ENCODE results near the gene SQSTM1.

SQSTM1 gene

DNA sequence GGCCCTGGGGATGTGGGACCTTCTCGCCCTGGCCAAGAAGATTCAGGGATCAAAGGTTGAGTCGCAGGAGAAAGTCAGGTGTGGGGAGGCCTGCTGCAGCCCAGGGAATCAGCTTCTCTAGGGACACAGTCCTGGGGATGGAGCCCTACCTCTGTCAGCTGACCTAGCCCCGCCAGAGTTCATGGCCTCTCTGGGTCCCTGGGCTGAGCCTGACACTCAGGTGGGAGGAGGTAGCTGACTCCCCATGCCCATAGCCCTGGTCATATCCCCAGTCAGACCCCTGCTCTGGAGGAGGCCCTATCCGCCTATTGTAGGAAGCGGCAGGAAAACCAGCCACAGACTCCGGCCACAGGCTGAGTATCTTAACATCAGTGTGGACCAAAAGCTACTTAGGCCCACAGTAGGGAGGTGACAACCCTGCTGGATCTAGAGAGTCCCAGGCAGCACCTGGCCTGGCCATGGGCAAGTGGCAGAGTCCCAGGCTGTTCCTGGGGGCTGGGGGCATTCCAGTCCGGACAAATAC, 52.9 kb downstream of the SQSTM1 start:
- TF ChIP-seq, protein P1, sequence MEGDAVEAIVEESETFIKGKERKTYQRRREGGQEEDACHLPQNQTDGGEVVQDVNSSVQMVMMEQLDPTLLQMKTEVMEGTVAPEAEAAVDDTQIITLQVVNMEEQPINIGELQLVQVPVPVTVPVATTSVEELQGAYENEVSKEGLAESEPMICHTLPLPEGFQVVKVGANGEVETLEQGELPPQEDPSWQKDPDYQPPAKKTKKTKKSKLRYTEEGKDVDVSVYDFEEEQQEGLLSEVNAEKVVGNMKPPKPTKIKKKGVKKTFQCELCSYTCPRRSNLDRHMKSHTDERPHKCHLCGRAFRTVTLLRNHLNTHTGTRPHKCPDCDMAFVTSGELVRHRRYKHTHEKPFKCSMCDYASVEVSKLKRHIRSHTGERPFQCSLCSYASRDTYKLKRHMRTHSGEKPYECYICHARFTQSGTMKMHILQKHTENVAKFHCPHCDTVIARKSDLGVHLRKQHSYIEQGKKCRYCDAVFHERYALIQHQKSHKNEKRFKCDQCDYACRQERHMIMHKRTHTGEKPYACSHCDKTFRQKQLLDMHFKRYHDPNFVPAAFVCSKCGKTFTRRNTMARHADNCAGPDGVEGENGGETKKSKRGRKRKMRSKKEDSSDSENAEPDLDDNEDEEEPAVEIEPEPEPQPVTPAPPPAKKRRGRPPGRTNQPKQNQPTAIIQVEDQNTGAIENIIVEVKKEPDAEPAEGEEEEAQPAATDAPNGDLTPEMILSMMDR (IDR thresholded peaks at IDR 0.05; ENCODE audit: insufficient read depth, low read depth, low read length, missing control alignments): no peak

DNA sequence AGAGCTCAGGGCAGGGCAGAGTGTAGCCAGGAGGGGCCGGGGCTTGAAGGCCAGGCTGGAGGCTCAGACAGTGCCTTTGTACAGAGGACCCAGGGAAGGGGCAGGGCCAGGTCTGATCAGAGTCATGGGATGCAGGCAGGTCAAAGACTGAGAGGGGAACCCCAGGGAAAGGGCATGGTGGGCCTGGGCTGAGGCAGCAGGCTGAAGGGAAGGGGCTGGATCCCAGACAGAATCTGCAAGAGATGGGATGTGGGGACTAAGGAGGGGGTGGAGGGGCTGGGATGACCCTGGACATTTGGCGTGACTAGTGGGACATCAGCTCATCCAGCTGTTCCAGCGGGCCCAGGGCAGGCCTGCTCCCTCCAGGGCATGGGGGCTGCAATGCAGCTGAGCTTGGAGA, 53.4 kb downstream of the SQSTM1 start:
- DNase-seq (ENCODE audit: low read depth): no peak
- no peak overlapping the region for H3K4me3 ChIP-seq (ENCODE audit: low read depth, low read length)
- TF ChIP-seq, protein P1 (IDR thresholded peaks at IDR 0.05; ENCODE audit: insufficient read depth, low read depth, low read length, missing control alignments): no peak

More for the DNA sequence above, 52.9 kb downstream of the SQSTM1 start:
- no peak overlapping the region for H3K4me3 ChIP-seq (ENCODE audit: low read depth, low read length)
- DNase-seq (ENCODE audit: low read depth): no peak

DNA sequence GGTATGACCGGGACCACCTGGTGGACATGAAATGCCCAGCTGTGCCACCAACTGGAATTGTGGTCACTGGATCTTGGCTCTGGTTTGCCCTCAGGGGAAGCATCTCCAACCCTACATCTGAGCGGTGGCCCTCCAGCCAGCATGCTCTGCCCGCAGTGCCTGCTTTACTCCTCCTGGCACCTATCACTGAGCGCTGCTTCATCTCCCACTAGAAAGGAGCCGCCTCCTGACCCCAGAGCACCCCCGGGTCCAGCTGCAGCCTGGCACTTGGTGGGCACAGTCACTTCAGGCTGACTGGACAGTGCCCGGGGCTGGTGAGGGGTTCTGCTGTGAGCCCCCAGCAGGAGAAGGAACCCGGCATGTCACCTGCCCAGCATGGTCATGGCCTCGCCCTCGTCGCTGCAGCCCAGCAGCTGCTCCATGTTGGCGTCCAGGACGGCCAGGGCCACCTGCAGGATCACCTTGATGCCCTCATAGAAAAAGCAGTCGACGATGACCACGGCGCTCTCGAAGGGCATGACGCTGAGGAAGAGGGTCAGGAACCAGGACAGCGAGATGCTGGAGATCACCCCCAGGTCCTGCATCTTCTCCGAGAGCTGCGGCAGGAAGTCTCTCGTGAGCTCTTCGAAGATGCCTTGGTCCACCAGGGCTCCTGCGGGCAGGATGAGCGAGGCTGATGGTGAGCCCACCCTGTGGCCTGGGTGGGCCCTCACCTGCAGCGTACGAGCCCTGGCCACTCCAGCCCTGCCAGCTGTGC, 54.0 kb downstream of the SQSTM1 start:
- TF ChIP-seq, protein P1 (IDR thresholded peaks at IDR 0.05; ENCODE audit: insufficient read depth, low read depth, low read length, missing control alignments): no peak
- H3K4me3 ChIP-seq (ENCODE audit: low read depth, low read length): no peak overlapping the region
- no peak for DNase-seq (ENCODE audit: low read depth)

- DNase-seq (ENCODE audit: low read depth): no peak
- H3K4me3 ChIP-seq (ENCODE audit: low read depth, low read length): no peak overlapping the region
- TF ChIP-seq, protein P1 (IDR thresholded peaks at IDR 0.05; ENCODE audit: insufficient read depth, low read depth, low read length, missing control alignments): no peak
Measured at GRCh38 chr5:179875741-179876609, 55.3 kb downstream of the SQSTM1 start.

GRCh38 chr5:179876610-179876952, 55.9 kb downstream of the SQSTM1 start:
- no peak overlapping the region for H3K4me3 ChIP-seq (ENCODE audit: low read depth, low read length)
- TF ChIP-seq, protein P1 (IDR thresholded peaks at IDR 0.05; ENCODE audit: insufficient read depth, low read depth, low read length, missing control alignments): no peak
- DNase-seq (ENCODE audit: low read depth): no peak

- DNase-seq (ENCODE audit: low read depth): no peak
- TF ChIP-seq, protein P1 (IDR thresholded peaks at IDR 0.05; ENCODE audit: insufficient read depth, low read depth, low read length, missing control alignments): no peak
- no peak overlapping the region for H3K4me3 ChIP-seq (ENCODE audit: low read depth, low read length)
Measured at GRCh38 chr5:179878222-179879002, 57.7 kb downstream of the SQSTM1 start.

All from GM12865 (cell line).